GM19328 (cell line): ENCODE data around the gene RNF114.
"Not testable (repeated sequence)": the region's sequence is repeated elsewhere in the genome, so short reads cannot be mapped to it uniquely, and the experiment has no call there.

ENCODE experiments used
- ATAC-seq: cut with Tn5 transposase; IDR thresholded peaks from one replicate; pipeline ENCODE4 v1.9.1; 2021; ENCODE audit warnings: mild to moderate bottlenecking, moderate library complexity; ENCODE audit not compliant: unreplicated experiment

RNF114 gene

GRCh38 chr20:49925901-49926454 lies 10.2 kb upstream of the RNF114 start:
- ATAC-seq, result no peak

- ATAC-seq, result no peak
Observed at GRCh38 chr20:49928411-49929141, 7.6 kb upstream of the RNF114 start.

GRCh38 chr20:49929142-49929494 lies 7.1 kb upstream of the RNF114 start:
- no peak for ATAC-seq

GRCh38 chr20:49935746-49936152 lies 448 bp upstream of the RNF114 start:
- ATAC-seq, result no peak

GRCh38 chr20:49937027-49937929 lies 1.1 kb downstream of the RNF114 start:
- ATAC-seq, result no peak

- ATAC-seq, result no peak
Observed at GRCh38 chr20:49938173-49939163, 2.3 kb downstream of the RNF114 start.

- ATAC-seq, result no peak
Observed at GRCh38 chr20:49941456-49941855, 5.3 kb downstream of the RNF114 start.

- no peak for ATAC-seq
Observed at GRCh38 chr20:49942303-49942702, 6.1 kb downstream of the RNF114 start.

GRCh38 chr20:49942942-49943341 lies 6.7 kb downstream of the RNF114 start:
- no peak for ATAC-seq

GRCh38 chr20:49945306-49945700 lies 9.1 kb downstream of the RNF114 start:
- ATAC-seq, result no peak

GRCh38 chr20:49945701-49946477 lies 9.7 kb downstream of the RNF114 start:
- no peak for ATAC-seq

GRCh38 chr20:49948178-49948577 lies 12.0 kb downstream of the RNF114 start:
- no peak for ATAC-seq

GRCh38 chr20:49948809-49949507 lies 12.8 kb downstream of the RNF114 start:
- no peak for ATAC-seq

- ATAC-seq, result no peak
Observed at GRCh38 chr20:49951151-49951550, 15.0 kb downstream of the RNF114 start.

- no peak for ATAC-seq
Observed at GRCh38 chr20:49955167-49955566, 19.0 kb downstream of the RNF114 start.

- not testable (repeated sequence) for ATAC-seq
Observed at GRCh38 chr20:49955830-49956396, 19.7 kb downstream of the RNF114 start.

- no peak for ATAC-seq
Observed at GRCh38 chr20:49956689-49957088, 20.5 kb downstream of the RNF114 start.

- ATAC-seq, result not testable (repeated sequence)
Observed at GRCh38 chr20:49957089-49957938, 21.1 kb downstream of the RNF114 start.
